ENCODE results near the gene HAPSTR1. TPM values are rescaled to one million over a fixed set of nuclear protein-coding genes. Genes with fewer than 3 reads are reported as not detected.

Gene HAPSTR1
- total RNA-seq, 5 donors from 2014 or later (not counting 1 experiment from before 2014, with no cell fraction given) = 79.3 to 123 (median 87.1) TPM

GRCh38 chr16:9128346-9129342 is 37.2 kb downstream of the HAPSTR1 start:
- Histone ChIP-seq H3K4me3 (ENCODE audit: control insufficient read depth in 1 of 2, extremely low read depth in 1 of 2, low read length in 1 of 2) (no peak overlapping the region), H3K9me3 (no peaks in the 10 kb centered on the region), H3K27me3 (replicated peaks in 1 of 2; ENCODE audit: control insufficient read depth in 2 of 2, extremely low read depth in 1 of 2, insufficient read depth in 2 of 2, low read length in 1 of 2) (no peaks in the 10 kb centered on the region), H3K27ac (ENCODE audit: low read length) (peak overlapping the region; percentile 69), H3K4me1 (ENCODE audit: control insufficient read depth in 1 of 2, extremely low read depth in 1 of 2, insufficient read depth in 2 of 2, low read length in 2 of 2) (peaks cover 0 to 51% of the 10 kb centered on the region in 2 experiments), H3K36me3 (ENCODE audit: control insufficient read depth in 2 of 2, extremely low read depth in 1 of 2, insufficient read depth in 1 of 2, low read length in 1 of 2) (peaks cover 3 to 6% of the 10 kb centered on the region in 2 donors)
- ChIA-PET POLR2A (no interaction called here), CTCF (no interaction called here)
- Mint-ChIP-seq H3K27ac (peak overlapping the region; percentile 85 to 92), H3K4me1 (peaks cover 31 to 52% (median 48%) of the 10 kb centered on the region in 3 donors), H3K36me3 (peaks cover 7% of the 10 kb centered on the region), H3K27me3 (no peaks in the 10 kb centered on the region), H3K9me3 (no peaks in the 10 kb centered on the region), H3K4me3 (peak overlapping the region in 2 of 3 donors; percentile 9 to 42)
- WGBS (ENCODE audit: insufficient coverage) = 90% methylated on average over 6 of the region's 14 CpGs
- ATAC-seq (replicated peaks in 1 of 4) (no peak), DNase-seq (peak in 1 of 35 experiments; percentile 2)

DNA sequence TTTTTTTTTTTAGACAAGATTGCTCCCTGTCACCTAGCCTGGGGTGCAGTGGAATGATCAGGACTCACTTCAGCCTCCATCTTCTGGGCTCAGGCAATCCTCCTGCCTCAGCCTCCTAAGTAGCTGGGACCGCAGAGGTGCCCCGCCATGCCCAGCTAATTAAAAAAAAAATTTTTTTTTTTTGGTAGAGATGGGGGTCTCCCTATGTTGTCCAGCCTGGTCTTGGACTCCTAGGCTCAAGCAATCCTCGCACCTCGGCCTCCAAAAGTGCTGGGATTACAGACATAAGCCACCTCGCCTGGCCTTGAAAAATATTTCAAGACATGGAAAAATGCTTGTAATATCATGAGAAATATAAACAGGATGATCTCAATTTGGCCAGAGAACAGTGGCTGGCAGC is 42.9 kb downstream of the HAPSTR1 start:
- Mint-ChIP-seq H3K36me3 (no peaks in the 10 kb centered on the region), H3K4me1 (peaks cover 17 to 22% (median 19%) of the 10 kb centered on the region in 3 donors), H3K9me3 (no peaks in the 10 kb centered on the region), H3K27me3 (peaks cover 3 to 5% of the 10 kb centered on the region in 2 donors), H3K27ac (no peak overlapping the region), H3K4me3 (no peak overlapping the region)
- POLR2A ChIA-PET = interaction anchor here in 1 of 2 donors (0.6 kb wide), 1 partner anchor 43 kb away, joined by 5 read pairs; the partner anchor contains the start of gene HAPSTR1
- H3K4me1 ChIP-seq (ENCODE audit: control insufficient read depth in 1 of 2, extremely low read depth in 1 of 2, insufficient read depth in 2 of 2, low read length in 2 of 2) = peaks cover 0 to 22% of the 10 kb centered on the region in 2 experiments
- no peak overlapping the region for H3K27ac ChIP-seq (ENCODE audit: low read length)
- no CpG with 5 or more reads among the region's 5 CpGs for WGBS (ENCODE audit: insufficient coverage)
- no peak overlapping the region for H3K4me3 ChIP-seq (ENCODE audit: control insufficient read depth in 1 of 2, extremely low read depth in 1 of 2, low read length in 1 of 2)
- DNase-seq (no peak), ATAC-seq (replicated peaks in 1 of 4) (no peak)
- CTCF ChIA-PET = interaction anchor here (0.5 to 1.6 kb wide), 9 partner anchors 12 to 567 kb away, joined by 3 to 10 read pairs (median 4); no protein-coding TSS in a partner anchor
- no peaks in the 10 kb centered on the region for H3K36me3 ChIP-seq (ENCODE audit: control insufficient read depth in 2 of 2, extremely low read depth in 1 of 2, insufficient read depth in 1 of 2, low read length in 1 of 2)
- peaks cover 0 to 16% of the 10 kb centered on the region in 2 experiments for H3K27me3 ChIP-seq (replicated peaks in 1 of 2; ENCODE audit: control insufficient read depth in 2 of 2, extremely low read depth in 1 of 2, insufficient read depth in 2 of 2, low read length in 1 of 2)
- H3K9me3 ChIP-seq = no peaks in the 10 kb centered on the region

GRCh38 chr16:9134739-9135138 is 43.3 kb downstream of the HAPSTR1 start:
- peak; percentile 76 to 80 (median 79) for ATAC-seq (replicated peaks in 1 of 4)
- Histone ChIP-seq H3K4me3 (ENCODE audit: control insufficient read depth in 1 of 2, extremely low read depth in 1 of 2, low read length in 1 of 2) (no peak overlapping the region), H3K9me3 (no peaks in the 10 kb centered on the region), H3K27me3 (replicated peaks in 1 of 2; ENCODE audit: control insufficient read depth in 2 of 2, extremely low read depth in 1 of 2, insufficient read depth in 2 of 2, low read length in 1 of 2) (peaks cover 0 to 17% of the 10 kb centered on the region in 2 experiments), H3K36me3 (ENCODE audit: control insufficient read depth in 2 of 2, extremely low read depth in 1 of 2, insufficient read depth in 1 of 2, low read length in 1 of 2) (no peaks in the 10 kb centered on the region), H3K27ac (ENCODE audit: low read length) (no peak overlapping the region), H3K4me1 (ENCODE audit: control insufficient read depth in 1 of 2, extremely low read depth in 1 of 2, insufficient read depth in 2 of 2, low read length in 2 of 2) (peaks cover 0 to 24% of the 10 kb centered on the region in 2 experiments)
- WGBS (ENCODE audit: insufficient coverage) = 31% methylated on average over 2 of the region's 5 CpGs
- ChIA-PET CTCF (interaction anchor here (0.6 to 1.6 kb wide), 8 partner anchors 12 to 568 kb away, joined by 3 to 7 read pairs (median 4); no protein-coding TSS in a partner anchor), POLR2A (interaction anchor here in 1 of 2 donors (0.6 kb wide), 1 partner anchor 44 kb away, joined by 5 read pairs; the partner anchor contains the start of gene HAPSTR1)
- H3K36me3 Mint-ChIP-seq = no peaks in the 10 kb centered on the region
- H3K4me3 Mint-ChIP-seq = no peak overlapping the region
- H3K4me1 Mint-ChIP-seq = peaks cover 19 to 25% (median 21%) of the 10 kb centered on the region in 3 donors
- H3K27me3 Mint-ChIP-seq = peaks cover 3 to 7% of the 10 kb centered on the region in 2 donors
- peak overlapping the region in 1 of 2 donors; percentile 71 for H3K27ac Mint-ChIP-seq
- peak in 33 of 35 experiments; percentile 20 to 70 (median 46) for DNase-seq
- no peaks in the 10 kb centered on the region for H3K9me3 Mint-ChIP-seq

DNA sequence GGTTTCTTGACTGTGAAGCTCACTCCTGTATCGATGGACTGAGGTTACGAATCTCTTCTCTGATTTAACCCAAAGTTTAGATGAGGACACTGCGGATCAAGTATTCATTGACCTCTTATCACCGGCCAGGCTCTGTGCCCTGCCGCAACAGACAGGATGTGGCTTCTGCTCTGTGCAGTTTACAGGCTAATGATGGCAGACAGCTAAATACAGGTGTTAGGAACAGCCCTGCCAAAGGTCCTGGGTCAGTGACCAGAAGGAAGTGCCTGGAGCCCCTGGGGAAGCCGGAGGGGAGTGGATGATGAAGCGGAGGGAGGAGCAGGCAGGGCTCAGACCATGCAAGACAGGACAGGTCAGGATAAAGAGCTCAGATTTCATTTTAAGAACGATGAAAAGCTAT is 44.4 kb downstream of the HAPSTR1 start:
- ChIA-PET POLR2A (interaction anchor here in 1 of 2 donors (0.6 kb wide), 1 partner anchor 50 kb away, joined by 3 read pairs; no protein-coding TSS in a partner anchor), CTCF (interaction anchor here (0.7 to 1.6 kb wide), 2 partner anchors 127 to 220 kb away, joined by 3 to 6 read pairs; no protein-coding TSS in a partner anchor)
- peaks cover 0 to 17% of the 10 kb centered on the region in 2 experiments for H3K27me3 ChIP-seq (replicated peaks in 1 of 2; ENCODE audit: control insufficient read depth in 2 of 2, extremely low read depth in 1 of 2, insufficient read depth in 2 of 2, low read length in 1 of 2)
- whole genome bisulfite sequencing (ENCODE audit: insufficient coverage) = 8% methylated on average over 6 of the region's 8 CpGs
- H3K27ac ChIP-seq (ENCODE audit: low read length) = no peak overlapping the region
- no peaks in the 10 kb centered on the region for H3K9me3 Mint-ChIP-seq
- no peak overlapping the region for H3K4me3 Mint-ChIP-seq
- no peak overlapping the region for H3K4me3 ChIP-seq (ENCODE audit: control insufficient read depth in 1 of 2, extremely low read depth in 1 of 2, low read length in 1 of 2)
- peaks cover 0 to 24% of the 10 kb centered on the region in 2 experiments for H3K4me1 ChIP-seq (ENCODE audit: control insufficient read depth in 1 of 2, extremely low read depth in 1 of 2, insufficient read depth in 2 of 2, low read length in 2 of 2)
- DNase-seq (peak in 2 of 35 experiments; percentile 25 to 30), ATAC-seq (replicated peaks in 1 of 4) (peak in 2 of 4 experiments; percentile 45 to 51)
- H3K9me3 ChIP-seq = no peaks in the 10 kb centered on the region
- H3K27me3 Mint-ChIP-seq = peaks cover 8 to 10% of the 10 kb centered on the region in 2 donors
- H3K27ac Mint-ChIP-seq = no peak overlapping the region
- no peaks in the 10 kb centered on the region for H3K36me3 ChIP-seq (ENCODE audit: control insufficient read depth in 2 of 2, extremely low read depth in 1 of 2, insufficient read depth in 1 of 2, low read length in 1 of 2)
- H3K4me1 Mint-ChIP-seq = peaks cover 21 to 29% (median 27%) of the 10 kb centered on the region in 3 donors
- H3K36me3 Mint-ChIP-seq = no peaks in the 10 kb centered on the region

GRCh38 chr16:9136596-9136995 is 45.2 kb downstream of the HAPSTR1 start:
- Histone ChIP-seq H3K4me3 (ENCODE audit: control insufficient read depth in 1 of 2, extremely low read depth in 1 of 2, low read length in 1 of 2) (no peak overlapping the region), H3K4me1 (ENCODE audit: control insufficient read depth in 1 of 2, extremely low read depth in 1 of 2, insufficient read depth in 2 of 2, low read length in 2 of 2) (peaks cover 0 to 24% of the 10 kb centered on the region in 2 experiments), H3K9me3 (no peaks in the 10 kb centered on the region), H3K27ac (ENCODE audit: low read length) (no peak overlapping the region), H3K36me3 (ENCODE audit: control insufficient read depth in 2 of 2, extremely low read depth in 1 of 2, insufficient read depth in 1 of 2, low read length in 1 of 2) (no peaks in the 10 kb centered on the region), H3K27me3 (replicated peaks in 1 of 2; ENCODE audit: control insufficient read depth in 2 of 2, extremely low read depth in 1 of 2, insufficient read depth in 2 of 2, low read length in 1 of 2) (peaks cover 0 to 17% of the 10 kb centered on the region in 2 experiments)
- POLR2A ChIA-PET = interaction anchor here in 1 of 2 donors (0.6 kb wide), 1 partner anchor 50 kb away, joined by 3 read pairs; no protein-coding TSS in a partner anchor
- H3K36me3 Mint-ChIP-seq = no peaks in the 10 kb centered on the region
- CTCF ChIA-PET = no interaction called here
- peaks cover 8 to 10% of the 10 kb centered on the region in 2 donors for H3K27me3 Mint-ChIP-seq
- H3K4me1 Mint-ChIP-seq = peaks cover 20 to 29% (median 27%) of the 10 kb centered on the region in 3 donors
- H3K4me3 Mint-ChIP-seq = no peak overlapping the region
- H3K27ac Mint-ChIP-seq = no peak overlapping the region
- whole genome bisulfite sequencing (ENCODE audit: insufficient coverage) = 90% methylated on average over 9 of the region's 13 CpGs
- DNase-seq = no peak
- no peaks in the 10 kb centered on the region for H3K9me3 Mint-ChIP-seq
- no peak for ATAC-seq (replicated peaks in 1 of 4)
